Ramos (cell line): ENCODE measurements around the gene DCANP1.
"Not testable (repeated sequence)": the region's sequence is repeated elsewhere in the genome, so short reads cannot be mapped to it uniquely, and the experiment has no call there.

Experiments used
- in situ Hi-C: fragments of 300-500 bp; cut with MboI; formaldehyde crosslinking; loops from one replicate; pipeline ENCODE4 v1.14.3; 2022; ENCODE audit warnings: low sequenced_read_pairs; ENCODE audit not compliant: unreplicated experiment

The DCANP1 gene, protein sequence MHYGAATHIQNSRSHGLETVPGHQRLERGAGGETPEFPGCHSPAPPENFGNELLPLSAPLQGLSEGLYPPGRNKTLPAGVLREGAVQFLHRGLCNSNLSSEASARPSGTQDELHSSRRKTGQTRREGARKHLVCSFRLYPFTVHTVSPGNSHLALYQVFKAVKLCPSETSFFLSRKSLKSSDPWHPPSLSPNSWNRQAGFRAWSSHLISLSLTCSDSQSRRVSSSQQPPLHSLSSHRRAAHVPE

DNA sequence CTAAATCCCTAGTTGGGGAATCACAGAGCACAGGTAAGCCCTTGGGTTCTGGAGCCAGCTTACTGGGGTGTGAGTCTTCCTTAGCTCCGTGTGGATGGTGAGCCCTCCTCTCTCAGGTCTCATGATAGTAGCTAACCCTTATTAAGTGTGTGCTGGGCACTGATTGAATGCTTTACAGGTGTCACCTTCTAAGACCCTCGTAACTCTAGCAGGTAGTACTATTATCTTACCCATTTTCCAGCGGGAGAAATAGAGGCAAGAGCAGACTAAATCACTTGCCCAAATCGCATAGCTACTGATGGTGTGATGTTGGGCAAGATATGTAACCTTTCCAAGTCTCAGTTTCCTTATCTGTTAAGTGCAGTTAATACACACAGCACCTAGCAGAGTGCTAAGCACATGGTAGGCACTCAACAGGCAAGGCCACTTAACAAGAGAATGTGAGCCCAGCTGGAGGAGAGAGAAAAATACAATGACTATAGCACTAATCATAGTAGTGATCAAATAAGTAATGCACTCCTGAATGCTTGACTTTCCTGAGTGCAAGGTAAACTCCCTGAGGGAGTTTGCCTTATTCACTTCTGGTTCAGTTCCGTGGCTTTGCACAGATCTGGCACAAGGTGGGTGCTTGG lies at the start of gene DCANP1:
DCANP1 (minus strand) TSS at position 51 of the 632 bp plus-strand sequence. CDS start 240 bp downstream, outside the sequence.
- in situ Hi-C loops, result no loop called here

DNA sequence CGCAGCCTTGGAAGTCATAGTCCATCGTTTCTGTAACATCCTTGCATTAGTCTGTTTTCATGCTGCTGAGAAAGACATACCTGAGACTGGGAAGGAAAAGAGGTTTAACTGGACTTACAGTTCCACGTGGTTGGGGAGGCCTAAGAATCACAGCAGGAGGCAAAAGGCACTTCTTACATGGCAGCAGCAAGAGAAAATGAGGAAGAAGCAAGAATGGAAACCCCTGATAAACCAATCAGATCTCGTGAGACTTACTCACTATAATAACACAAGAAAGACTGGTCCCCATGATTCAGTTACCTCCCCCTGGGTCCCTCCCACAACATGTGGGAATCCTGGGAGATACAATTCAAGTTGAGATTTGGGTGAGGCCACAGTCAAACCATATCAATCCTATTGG lies 48.4 kb upstream of the DCANP1 start:
- in situ Hi-C loops, result not testable (repeated sequence)

DNA sequence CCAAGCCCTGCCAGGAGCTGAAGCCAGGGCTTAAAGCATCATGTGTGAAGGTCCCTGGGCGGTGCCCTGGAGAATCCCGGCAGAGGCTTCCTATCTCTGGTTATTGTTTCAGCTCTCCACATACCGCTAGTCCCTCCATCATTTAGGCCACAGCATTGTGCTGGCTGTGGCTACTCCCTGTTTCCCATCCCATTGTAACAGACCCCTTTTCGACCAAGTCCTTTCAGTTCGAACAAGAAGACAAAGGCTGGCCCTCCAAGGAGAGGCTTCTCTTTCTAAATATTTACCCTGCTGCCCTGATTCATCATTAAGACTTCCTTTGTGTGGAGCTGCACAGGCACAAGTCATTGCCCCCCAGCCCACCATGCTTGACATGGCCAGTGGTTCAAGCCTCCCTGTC lies 47.0 kb upstream of the DCANP1 start:
- in situ Hi-C loops, result no loop called here

DNA sequence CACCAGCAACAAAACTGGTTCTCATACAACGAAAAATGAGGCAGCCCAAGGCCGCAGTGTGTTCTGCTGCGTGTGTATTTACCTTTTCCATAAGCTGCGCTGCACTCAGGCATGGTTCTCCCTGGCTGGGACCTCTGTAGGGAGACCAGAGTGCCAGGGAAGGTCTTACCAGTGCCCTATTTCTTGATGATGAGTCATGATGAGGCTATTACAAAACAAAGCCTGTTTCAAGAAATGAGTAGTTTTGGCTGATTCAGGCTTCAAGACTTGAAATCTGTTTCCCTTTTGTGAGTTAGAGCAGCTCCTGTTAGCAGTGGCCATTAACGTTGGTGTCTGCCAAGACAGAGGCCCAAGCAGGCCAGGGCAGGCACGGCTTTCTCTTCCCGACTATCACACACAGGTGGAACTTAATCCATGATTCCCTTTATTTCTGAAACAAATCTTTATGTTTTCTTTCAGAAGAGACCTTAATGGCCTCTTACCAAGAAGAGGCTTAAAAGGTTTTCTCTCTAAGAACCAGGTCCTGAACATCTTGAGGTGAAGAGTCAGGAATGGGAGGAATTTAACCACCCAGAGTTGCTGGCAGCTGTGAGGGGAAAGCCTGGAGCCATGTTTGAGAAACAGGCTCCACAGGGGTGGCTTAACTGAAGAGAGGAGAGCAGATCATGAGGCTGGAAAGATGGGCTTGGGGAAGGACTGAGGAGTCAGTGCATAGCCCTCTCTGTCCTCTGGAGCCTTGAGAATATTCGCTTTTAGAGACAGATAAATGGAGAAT lies 46.4 kb upstream of the DCANP1 start:
- in situ Hi-C loops, result no loop called here

DNA sequence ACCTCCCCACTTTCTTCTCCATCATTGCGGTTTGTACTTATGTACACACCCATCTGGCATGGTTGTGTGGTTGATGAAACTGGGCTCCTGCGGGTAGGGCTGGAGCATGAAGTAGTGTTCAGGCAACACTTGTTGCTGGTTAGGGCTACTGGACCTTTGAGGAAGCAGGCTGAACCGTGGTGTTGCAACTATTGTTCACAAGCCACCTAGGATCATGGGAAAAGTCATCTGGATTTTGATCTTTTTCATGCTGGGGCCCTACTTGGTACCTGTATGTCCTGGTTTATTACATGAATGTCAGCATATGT lies 45.1 kb upstream of the DCANP1 start:
- in situ Hi-C loops, result no loop called here

DNA sequence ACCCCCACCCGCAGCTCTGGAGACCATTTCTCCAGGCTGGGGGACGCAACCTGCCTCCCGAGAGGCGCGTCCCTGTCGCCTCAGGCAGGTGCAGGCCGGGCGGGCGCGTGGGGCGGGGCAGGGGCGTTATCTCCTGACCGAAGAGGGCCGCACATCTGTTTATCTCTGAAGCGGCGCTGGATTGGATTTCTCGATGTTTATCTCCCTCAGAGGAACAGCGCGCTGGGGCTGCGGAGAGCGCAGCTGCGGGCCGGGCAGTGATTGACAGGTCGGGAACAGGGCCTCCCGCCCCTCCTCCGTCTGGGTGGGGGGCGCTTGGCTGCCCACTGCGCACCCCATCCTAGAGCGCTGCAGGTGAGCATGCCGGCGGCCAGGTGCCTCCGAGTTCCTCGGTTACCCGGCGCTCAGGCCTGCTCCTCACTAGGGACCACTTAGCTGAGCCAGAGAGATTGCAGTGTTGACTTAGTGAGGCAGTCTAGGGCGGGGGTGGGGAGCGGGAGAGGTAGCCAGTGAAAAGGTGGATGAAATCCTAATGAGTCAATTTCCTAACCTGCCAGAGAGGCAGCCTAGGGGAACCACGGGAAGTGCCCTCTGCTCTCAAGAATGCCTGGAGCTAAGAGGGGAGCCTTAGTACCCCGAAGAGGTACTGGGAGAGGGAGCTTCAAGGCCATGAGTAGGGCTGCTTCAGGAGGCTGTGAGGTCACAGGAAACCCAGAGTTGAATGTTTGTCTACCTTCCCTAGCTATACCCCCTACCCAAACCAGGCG lies 44.6 kb upstream of the DCANP1 start:
- in situ Hi-C loops, result no loop called here

DNA sequence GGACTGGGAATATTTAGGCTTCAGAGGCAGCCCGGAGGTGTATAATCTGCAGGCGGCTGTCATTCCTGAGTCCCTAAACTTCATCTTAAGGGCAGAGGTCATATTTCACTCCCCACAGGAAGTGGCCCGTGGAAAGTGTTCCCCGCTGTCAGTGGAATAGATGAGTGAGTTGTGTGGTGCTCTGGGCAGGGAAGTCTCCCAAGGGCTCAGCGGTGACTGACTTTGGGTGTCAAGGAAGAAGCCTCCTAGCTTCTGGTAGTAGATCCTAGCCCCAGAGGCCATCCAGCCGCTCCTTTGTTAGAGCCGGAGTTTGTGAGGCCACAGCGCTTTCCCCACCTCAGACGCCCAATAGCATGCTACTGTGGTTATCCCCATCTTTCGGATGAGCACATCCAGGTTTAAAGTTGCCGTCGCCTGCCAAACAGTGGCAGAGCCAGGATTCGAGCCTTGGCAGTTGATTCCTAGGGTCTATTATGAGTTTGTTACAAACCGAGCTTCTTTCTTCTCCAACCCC lies 43.9 kb upstream of the DCANP1 start:
- in situ Hi-C loops, result no loop called here

DNA sequence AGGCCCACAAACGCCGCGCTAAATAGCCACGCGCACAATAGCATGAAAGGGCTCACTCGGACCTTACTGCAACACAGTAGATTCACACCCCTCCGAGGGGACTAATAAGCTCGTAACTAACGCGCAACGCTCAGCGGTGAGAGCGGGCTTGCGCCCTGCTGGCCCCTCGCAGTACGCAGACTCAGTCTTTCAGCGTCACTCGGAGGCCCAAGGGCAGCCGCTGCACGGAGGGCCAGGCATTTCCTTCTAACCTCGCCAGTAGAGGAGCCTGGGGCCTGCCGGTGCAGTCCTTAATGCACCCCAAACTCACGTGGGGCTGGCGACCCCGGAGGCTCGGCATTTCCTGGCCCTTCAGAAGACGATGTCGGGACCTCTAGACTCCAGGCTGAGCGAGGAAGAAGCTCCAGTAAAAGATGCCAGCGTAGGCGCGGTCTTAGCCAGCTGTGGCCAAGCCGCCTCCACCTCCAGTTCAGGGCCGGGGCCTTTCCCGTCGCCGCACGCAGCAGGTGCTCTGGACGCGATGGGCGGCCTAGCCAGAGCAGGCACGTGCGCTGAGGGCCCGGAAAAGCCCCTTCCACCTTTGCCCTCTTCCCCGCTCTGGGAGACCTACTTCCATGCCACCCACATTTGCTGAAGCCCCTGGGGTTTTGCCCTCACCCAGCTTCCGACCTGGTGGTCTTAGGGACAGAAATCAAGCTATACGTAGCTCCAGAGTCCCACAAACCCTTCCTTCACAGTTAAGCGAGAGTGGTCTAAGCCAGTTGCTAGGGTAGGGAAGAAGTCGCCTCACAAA lies 43.3 kb upstream of the DCANP1 start:
- in situ Hi-C loops, result no loop called here

DNA sequence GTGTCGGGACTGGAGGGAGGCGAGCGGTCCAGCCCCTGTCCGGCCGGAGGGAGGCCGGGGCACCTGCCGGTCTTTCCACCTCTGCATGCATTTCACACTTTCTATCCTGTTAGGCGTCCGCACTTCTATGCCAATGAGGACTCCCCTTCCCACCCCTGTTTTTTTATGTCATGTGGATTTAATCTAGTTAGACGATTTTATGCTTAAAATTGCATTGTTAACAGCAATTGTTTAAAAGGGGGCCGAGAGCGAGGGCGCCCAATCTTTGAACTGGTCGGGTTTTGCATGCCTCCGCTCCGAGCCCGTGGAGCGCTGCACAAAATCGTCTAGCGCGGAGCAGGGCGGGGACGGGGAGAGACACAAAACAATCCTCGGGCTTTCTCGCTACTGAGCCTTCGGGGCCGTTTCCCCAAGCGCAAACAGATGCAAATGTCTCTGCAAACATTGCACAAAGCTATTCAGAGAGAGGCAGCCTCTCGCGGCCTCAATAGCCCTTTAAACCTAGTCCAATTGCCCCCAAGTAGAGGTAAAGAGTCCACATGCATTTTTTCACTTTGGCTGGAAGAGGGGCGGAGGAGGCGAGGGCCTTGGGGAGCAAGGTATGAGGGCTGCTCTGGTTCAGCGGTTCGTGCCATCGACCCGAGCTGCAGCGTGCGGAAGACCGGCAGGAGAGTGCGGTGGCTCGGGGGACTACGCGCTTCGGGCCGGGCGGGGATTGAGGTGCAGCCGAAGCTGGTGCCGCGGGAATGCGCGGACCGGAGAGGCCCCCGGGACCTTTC lies 42.5 kb upstream of the DCANP1 start:
- in situ Hi-C loops, result no loop called here

DNA sequence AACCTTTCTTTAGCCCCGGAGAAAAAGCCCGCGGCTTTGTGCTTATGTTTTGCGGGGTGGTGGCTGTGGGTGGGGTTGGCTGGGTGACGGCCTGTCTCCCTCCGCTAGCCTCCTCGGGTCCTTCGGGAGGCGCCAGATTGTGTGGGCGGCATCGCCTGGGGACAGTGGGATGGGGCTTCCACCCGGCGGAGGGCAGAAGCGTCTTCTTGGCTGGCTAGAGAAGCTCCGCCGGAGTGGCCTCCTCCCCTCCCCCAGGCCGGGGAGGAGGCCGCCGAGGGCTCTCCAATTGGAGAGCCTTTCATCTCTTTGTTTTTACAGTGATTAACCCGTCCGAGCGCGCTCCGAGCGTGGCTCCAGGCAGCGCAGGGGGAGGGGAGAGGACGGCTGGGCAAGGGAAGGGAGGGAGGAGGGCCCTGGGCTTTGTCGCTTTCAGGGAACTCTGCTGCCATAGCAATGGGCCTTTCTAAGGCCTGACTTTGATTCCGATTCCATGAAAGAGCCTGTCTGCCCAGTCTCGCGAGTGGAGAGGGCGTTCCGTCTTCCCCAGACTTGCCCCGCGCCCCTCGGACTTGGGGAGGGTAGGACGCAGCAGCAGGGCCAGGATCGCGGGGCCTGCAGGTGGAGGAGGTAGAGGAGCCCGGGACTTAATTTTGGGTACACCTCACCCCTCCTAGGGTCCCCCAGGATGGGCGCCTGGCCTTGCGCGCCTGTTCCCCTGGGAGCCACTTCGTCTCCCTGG lies 41.7 kb upstream of the DCANP1 start:
- in situ Hi-C loops, result no loop called here

DNA sequence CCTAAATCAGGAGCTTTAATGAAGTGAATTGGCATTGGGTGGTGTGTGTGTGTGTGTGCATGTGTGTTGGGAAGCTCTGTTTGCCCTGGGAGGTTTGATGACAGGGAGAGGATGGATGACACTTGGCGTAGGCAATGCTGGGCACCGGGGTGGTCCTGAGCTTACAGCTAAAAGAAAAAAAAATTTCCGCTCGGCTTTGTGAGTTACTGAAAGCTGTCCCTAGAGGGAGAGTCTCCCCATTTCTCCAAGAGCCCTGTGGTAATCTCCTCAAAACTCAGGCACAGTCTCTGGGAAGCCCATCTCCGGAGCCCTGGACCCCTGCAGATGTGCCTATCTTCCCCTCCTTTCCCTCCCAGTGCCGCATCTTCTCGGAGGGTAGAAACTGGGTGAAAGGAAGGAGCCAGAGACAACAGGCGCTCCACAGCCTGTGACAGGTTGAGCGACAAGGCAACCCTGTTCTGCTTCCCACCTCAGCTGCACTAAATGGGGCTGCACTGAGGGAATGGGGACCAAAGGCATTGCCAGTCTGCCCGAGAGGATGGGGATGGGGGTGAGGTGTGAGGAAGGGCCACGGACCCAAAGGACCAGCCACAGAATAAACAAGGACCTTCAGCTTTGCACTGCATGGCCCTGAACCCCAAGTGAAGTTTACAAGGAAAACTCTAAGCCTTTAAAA lies 40.8 kb upstream of the DCANP1 start:
- in situ Hi-C loops, result no loop called here

DNA sequence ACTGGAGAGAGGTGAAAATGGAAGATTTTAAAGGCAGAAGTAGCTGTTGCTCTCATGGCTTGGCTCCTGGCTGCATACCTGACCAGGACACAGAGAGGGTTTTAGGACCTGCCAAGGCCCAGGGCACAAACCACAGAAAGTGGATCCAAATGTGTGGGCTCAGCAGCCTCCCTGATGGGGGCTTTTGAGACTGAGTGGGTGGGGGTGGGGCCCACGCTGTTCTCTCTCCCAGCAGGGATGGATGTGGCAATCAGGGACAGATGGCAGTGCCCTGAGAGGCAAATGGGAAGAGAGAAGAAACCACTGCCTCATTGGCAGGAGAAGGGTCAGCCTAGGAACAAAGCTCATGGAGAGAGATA lies 39.9 kb upstream of the DCANP1 start:
- in situ Hi-C loops, result no loop called here

DNA sequence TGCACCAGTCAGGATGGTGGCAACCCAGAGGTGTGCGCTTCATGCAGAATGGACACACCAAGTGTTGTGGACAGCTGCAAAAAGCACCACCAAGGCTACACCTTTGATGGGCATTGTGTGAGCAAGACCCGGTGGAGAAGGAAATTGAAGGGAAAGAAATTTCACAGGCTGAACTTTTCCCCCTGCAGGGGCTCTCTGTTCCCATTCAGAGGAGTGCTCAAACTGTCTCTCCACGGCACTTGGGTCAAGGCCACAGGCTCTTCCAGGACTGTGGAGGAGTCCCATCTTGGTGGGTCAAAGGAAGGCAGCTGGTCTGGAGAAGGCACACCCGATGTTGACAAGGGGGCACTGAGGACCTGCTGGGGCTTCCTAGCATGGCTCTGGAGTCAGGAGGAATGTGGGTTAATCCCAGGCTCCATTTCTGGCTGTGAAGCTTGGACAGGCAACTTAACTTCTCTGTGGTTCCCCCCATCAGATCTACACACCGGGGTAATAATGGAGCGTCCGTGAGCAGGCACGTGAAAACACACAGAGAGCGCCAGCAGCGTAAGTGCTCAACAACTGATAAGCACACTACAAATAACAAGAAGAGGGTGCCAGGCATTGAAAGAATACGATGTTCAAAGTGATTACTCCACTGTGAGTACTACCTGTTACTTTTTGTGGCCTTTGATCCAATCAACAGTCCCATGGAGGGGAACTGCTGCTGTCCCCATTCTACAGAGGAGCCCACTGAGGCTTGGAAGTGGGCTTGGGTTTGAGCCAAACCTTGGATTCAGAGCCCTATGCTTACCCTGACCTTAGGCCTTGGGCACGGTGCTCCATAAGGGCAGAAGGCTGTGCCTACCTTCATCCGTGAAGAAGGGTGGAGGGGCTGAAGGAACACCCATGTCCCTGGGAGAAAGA lies 39.2 kb upstream of the DCANP1 start:
- in situ Hi-C loops, result no loop called here

DNA sequence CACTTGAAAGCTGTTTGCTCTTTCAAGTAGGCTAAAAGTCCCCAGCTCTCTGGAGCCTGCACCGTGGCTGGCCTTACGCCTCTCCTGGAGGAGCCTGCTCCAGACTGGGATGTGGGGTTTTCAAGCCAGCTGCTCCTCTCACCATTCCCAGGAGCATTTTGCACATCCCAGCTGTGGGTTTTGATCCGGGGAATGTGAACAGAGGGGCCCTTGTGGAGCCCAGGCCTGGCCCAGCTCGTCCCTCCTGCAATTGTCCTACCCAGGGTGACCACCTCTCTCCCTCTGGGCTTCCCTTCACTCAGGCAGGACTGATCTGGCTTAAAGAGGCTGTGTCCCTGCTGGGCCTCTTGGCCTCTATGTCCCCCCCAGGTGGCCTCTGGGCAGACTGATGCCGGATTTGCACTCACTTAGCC lies 37.5 kb upstream of the DCANP1 start:
- in situ Hi-C loops, result no loop called here

DNA sequence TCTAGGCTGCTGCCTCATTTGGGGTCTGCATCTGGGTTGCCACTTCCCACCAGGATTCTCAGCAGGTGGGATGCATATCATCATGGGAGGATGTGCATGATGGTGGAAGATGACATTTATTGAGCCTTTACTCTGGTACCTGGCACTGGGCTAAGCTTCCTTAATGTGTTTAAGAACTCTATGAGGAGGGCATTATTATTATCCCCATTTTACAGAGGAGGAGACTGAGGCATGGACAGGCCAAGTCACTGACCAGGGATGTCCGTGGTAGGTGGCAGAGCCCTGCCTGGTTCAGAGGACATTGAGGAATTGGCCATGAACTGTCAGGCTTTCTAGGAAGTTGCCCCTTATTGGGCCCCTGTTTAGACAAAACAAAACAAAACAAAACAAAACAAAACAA lies 36.1 kb upstream of the DCANP1 start:
- in situ Hi-C loops, result no loop called here

DNA sequence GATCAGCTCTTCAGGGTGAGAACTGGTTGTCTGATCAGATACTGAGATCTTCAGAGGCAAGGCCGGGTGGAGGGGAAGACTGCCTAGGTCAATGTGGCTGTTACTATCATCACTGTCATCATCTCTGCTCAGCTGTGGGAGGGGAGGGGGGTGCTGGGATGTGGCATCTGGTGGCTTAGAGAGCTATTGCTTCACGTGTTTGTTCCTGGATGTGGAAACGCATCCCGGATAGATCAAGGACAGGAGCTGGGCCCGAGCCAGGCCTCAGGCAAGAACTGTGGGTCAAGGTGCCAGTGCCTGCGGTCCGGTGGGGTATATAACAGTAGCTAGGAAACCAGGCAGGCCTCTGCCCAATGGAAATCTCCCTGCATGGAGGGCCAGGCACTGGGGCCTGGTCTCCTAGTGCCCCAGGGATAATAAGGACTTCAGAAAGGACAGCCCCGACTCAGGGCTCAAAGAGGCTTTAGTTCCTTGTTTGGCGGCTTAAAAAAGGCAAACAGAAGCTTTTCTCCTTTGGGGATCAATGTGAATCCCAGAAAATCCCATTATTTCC lies 35.3 kb upstream of the DCANP1 start:
- in situ Hi-C loops, result no loop called here

DNA sequence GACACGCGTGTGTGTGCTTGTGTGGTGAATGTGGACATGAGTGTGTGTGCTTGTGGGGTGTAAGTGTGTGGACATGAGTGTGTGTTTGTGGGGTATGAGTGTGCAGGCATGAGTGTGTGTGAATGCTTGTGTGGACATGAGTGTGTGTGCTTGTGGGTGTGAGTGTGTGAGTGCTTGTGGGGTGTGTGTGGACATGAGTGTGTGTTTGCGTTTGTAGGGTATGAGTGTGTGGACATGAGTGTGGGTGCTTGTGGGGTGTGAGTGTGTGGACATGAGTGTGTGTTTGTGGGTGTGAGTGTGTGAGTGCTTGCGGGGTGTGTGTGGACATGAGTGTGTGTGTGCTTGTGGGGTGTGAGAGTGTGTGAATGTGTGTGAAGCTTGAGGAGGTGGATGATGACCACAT lies 34.8 kb upstream of the DCANP1 start:
- in situ Hi-C loops, result no loop called here
